Putamen (tissue), 1 donor: ENCODE measurements around the gene ECT2.
"Not testable (repeated sequence)": the region's sequence is repeated elsewhere in the genome, so short reads cannot be mapped to it uniquely, and the experiment has no call there.

Experiments
- DNase-seq: peaks from one replicate; pipeline ENCODE4 v3.0.0-alpha.2; 2016; ENCODE audit warnings: low spot score

Gene ECT2

GRCh38 chr3:172739462-172739861 is 11.1 kb upstream of the ECT2 start:
- DNase-seq, result no peak

- no peak for DNase-seq
These were observed 4.1 kb upstream of the ECT2 start for GRCh38 chr3:172746475-172746874.

GRCh38 chr3:172749230-172749965 is 1.1 kb upstream of the ECT2 start:
- peak; percentile 12 for DNase-seq

GRCh38 chr3:172750069-172750367 is 508 bp upstream of the ECT2 start:
- DNase-seq, result no peak

GRCh38 chr3:172751175-172751704 is 714 bp downstream of the ECT2 start:
- DNase-seq, result no peak

GRCh38 chr3:172752651-172753050 is 2.1 kb downstream of the ECT2 start:
- no peak for DNase-seq

GRCh38 chr3:172753125-172753524 is 2.6 kb downstream of the ECT2 start:
- DNase-seq, result no peak

- DNase-seq, result not testable (repeated sequence)
These were observed 9.9 kb downstream of the ECT2 start for GRCh38 chr3:172760416-172760815.

- no peak for DNase-seq
These were observed 15.7 kb downstream of the ECT2 start for GRCh38 chr3:172766241-172766640.

GRCh38 chr3:172766718-172767405 is 16.3 kb downstream of the ECT2 start:
- no peak for DNase-seq

GRCh38 chr3:172770382-172770781 is 19.9 kb downstream of the ECT2 start:
- DNase-seq, result no peak

- DNase-seq, result no peak
These were observed 21.1 kb downstream of the ECT2 start for GRCh38 chr3:172771672-172772071.

- no peak for DNase-seq
These were observed 25.7 kb downstream of the ECT2 start for GRCh38 chr3:172776049-172776717.

GRCh38 chr3:172777901-172778300 is 27.4 kb downstream of the ECT2 start:
- DNase-seq, result no peak

- DNase-seq, result no peak
These were observed 31.7 kb downstream of the ECT2 start for GRCh38 chr3:172782235-172782634.

- DNase-seq, result no peak
These were observed 35.5 kb downstream of the ECT2 start for GRCh38 chr3:172786036-172786435.

- no peak for DNase-seq
These were observed 36.5 kb downstream of the ECT2 start for GRCh38 chr3:172787019-172787418.

- no peak for DNase-seq
These were observed 37.2 kb downstream of the ECT2 start for GRCh38 chr3:172787746-172788145.

- no peak for DNase-seq
These were observed 48.7 kb downstream of the ECT2 start for GRCh38 chr3:172799246-172799645.

- no peak for DNase-seq
These were observed 49.6 kb downstream of the ECT2 start for GRCh38 chr3:172800156-172800555.

GRCh38 chr3:172803489-172803888 is 53.0 kb downstream of the ECT2 start:
- DNase-seq, result no peak

GRCh38 chr3:172804323-172804722 is 53.8 kb downstream of the ECT2 start:
- no peak for DNase-seq

- peak; percentile 29 for DNase-seq
These were observed 58.5 kb downstream of the ECT2 start for GRCh38 chr3:172808969-172809546.
